DOHH2 (cell line): ENCODE results near the gene PMP22.

ENCODE experiments used
- H3F3A ChIP-seq: fragments of 200-600 bp; sonication (generic), shearing (Covaris generic); 2 replicates; pipeline ENCODE4 v1.6.0; 2016; ENCODE audit warnings: antibody characterized with exemption, mild to moderate bottlenecking; ENCODE audit not compliant: control insufficient read depth, insufficient read depth
- H3K27ac ChIP-seq: fragments of 200-600 bp; sonication (generic); 2 replicates; pipeline ENCODE4 v1.5.1; 2014; ENCODE audit warnings: low read depth, mild to moderate bottlenecking, low read length, moderate library complexity
- H3K27me3 ChIP-seq: fragments of 200-600 bp; sonication (generic); 2 replicates; pipeline ENCODE4 v1.6.1; 2014; ENCODE audit warnings: mild to moderate bottlenecking, low read length, mixed read lengths; ENCODE audit not compliant: control insufficient read depth
- H3K36me3 ChIP-seq: fragments of 200-600 bp; sonication (generic); 2 replicates; pipeline ENCODE4 v1.6.1; 2014; ENCODE audit warnings: mild to moderate bottlenecking, low read length, moderate library complexity, mixed read lengths; ENCODE audit not compliant: control insufficient read depth
- H3K4me1 ChIP-seq: fragments of 200-600 bp; sonication (generic); 2 replicates; pipeline ENCODE4 v1.6.1; 2014; ENCODE audit warnings: mild to moderate bottlenecking, low read length, mixed read lengths; ENCODE audit not compliant: control insufficient read depth
- H3K4me2 ChIP-seq: fragments of 200-600 bp; sonication (generic); 2 replicates; pipeline ENCODE4 v1.6.0; 2014; ENCODE audit warnings: mild to moderate bottlenecking, low read length, moderate library complexity
- H3K4me3 ChIP-seq: fragments of 200-600 bp; sonication (generic); 2 replicates; pipeline ENCODE4 v1.5.1; 2014; ENCODE audit warnings: mild to moderate bottlenecking, low read length, mixed read lengths
- H3K79me2 ChIP-seq: fragments of 200-600 bp; sonication (generic); 2 replicates; pipeline ENCODE4 v1.6.1; 2014; ENCODE audit warnings: mild to moderate bottlenecking, low read length, mixed read lengths; ENCODE audit not compliant: control insufficient read depth
- H3K9me2 ChIP-seq: fragments of 200-600 bp; sonication (generic); replicated peaks from 2 replicates; pipeline ENCODE4 v1.6.1; 2014; ENCODE audit warnings: mild to moderate bottlenecking, low read length, mixed read lengths; ENCODE audit not compliant: control insufficient read depth
- H3K9me3 ChIP-seq: fragments of 200-600 bp; sonication (generic); 2 replicates; pipeline ENCODE4 v1.6.1; 2014; ENCODE audit warnings: antibody characterized with exemption, low read length, mixed read lengths; ENCODE audit not compliant: control insufficient read depth, insufficient read depth
- H4K20me1 ChIP-seq: fragments of 200-600 bp; sonication (generic); 2 replicates; pipeline ENCODE4 v1.6.0; 2014; ENCODE audit warnings: low read depth, mild to moderate bottlenecking, antibody characterized with exemption, low read length, moderate library complexity; ENCODE audit not compliant: control insufficient read depth, insufficient read depth
- CTCF ChIP-seq: fragments of 200-600 bp; sonication (generic); IDR thresholded peaks from one replicate; pipeline ENCODE4 v1.5.1; 2014; ENCODE audit warnings: antibody characterized with exemption, mild to moderate bottlenecking, low read depth, low read length; ENCODE audit not compliant: poor library complexity, severe bottlenecking
- EZH2phosphoT487 ChIP-seq: fragments of 200-600 bp; sonication (generic); IDR thresholded peaks from 2 replicates; pipeline ENCODE4 v1.6.1; 2017; ENCODE audit warnings: borderline replicate concordance, mild to moderate bottlenecking, antibody characterized with exemption, low read length, moderate library complexity, mixed read lengths

PMP22 gene

GRCh38 chr17:15274017-15274416 is 8.9 kb upstream of the PMP22 start:
- Histone ChIP-seq H3K9me3 (no peaks in the 10 kb centered on the region), H3F3A (no peaks in the 10 kb centered on the region), H4K20me1 (no peaks in the 10 kb centered on the region), H3K4me3 (no peak overlapping the region), H3K4me1 (no peaks in the 10 kb centered on the region), H3K4me2 (no peak overlapping the region), H3K27ac (no peak overlapping the region), H3K9me2 (no peaks in the 10 kb centered on the region), H3K36me3 (no peaks in the 10 kb centered on the region), H3K27me3 (no peaks in the 10 kb centered on the region), H3K79me2 (no peaks in the 10 kb centered on the region)
- TF ChIP-seq CTCF: no peak
- no peak for TF ChIP-seq EZH2phosphoT487

DNA sequence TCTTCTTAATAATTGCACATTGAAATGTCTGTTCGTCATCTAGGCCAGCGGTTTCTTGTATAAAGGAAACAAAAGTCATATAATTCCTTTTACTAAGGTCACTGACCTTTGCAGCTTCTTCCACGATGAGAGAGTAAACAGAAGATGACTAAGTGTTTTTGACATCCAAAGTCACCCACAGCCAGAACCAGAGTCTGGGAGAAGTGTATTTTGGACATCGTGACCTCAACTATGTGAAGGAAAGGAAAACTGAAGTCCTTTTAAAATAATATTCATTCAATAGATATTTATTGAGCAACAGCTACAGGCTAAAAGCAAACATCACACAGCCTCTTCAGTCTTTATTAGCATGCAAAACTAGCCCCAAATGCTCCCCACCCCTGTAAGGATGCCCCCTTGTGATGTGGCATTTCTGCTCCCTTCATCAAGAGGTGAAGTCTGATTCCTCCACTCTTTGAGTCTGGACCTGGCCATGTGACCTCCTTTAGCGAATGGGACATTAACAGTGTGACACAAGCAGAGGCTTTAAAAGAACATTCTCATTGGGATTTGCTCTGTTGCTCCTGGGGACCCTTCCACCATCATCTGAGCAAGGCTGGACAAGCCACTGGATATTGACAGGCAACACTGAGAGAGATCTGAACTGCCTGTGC is 8.1 kb upstream of the PMP22 start:
- no peaks in the 10 kb centered on the region for H3K27me3 ChIP-seq
- H3K4me3 ChIP-seq: no peak overlapping the region
- no peaks in the 10 kb centered on the region for H3K36me3 ChIP-seq
- H3K4me2 ChIP-seq: no peak overlapping the region
- no peaks in the 10 kb centered on the region for H3K79me2 ChIP-seq
- no peak overlapping the region for H3K27ac ChIP-seq
- H3K9me3 ChIP-seq: no peaks in the 10 kb centered on the region
- TF ChIP-seq EZH2phosphoT487 (no peak), CTCF (no peak)
- H3K9me2 ChIP-seq: no peaks in the 10 kb centered on the region
- no peaks in the 10 kb centered on the region for H3K4me1 ChIP-seq
- no peaks in the 10 kb centered on the region for H3F3A ChIP-seq
- H4K20me1 ChIP-seq: no peaks in the 10 kb centered on the region

- Histone ChIP-seq H3K4me1 (no peaks in the 10 kb centered on the region), H3K36me3 (no peaks in the 10 kb centered on the region), H3K9me3 (no peaks in the 10 kb centered on the region), H3K4me3 (no peak overlapping the region), H4K20me1 (no peaks in the 10 kb centered on the region), H3K9me2 (no peaks in the 10 kb centered on the region), H3K27ac (no peak overlapping the region), H3K4me2 (no peak overlapping the region), H3F3A (no peaks in the 10 kb centered on the region), H3K79me2 (no peaks in the 10 kb centered on the region), H3K27me3 (no peaks in the 10 kb centered on the region)
- TF ChIP-seq EZH2phosphoT487 (no peak), CTCF (no peak)
These were observed 6.6 kb upstream of the PMP22 start for GRCh38 chr17:15271741-15272140.
